ENCODE measurements around the gene LTBP1.
A peak's percentile ranks its signal among the peaks of the same experiment; 100 is the strongest.

Gene LTBP1

GRCh38 chr2:33292063-33292462 lies 345.3 kb downstream of the LTBP1 start:
- no peak overlapping the region for H3K4me3 ChIP-seq (ENCODE audit: low read length)
- DNase-seq (ENCODE audit: low read depth) = no peak
- TF ChIP-seq CTCF (conservative IDR thresholded peaks at IDR 0.05; ENCODE audit: low read depth, low read length) = no peak

GRCh38 chr2:33292981-33293595 lies 346.3 kb downstream of the LTBP1 start:
- no peak overlapping the region for H3K4me3 ChIP-seq (ENCODE audit: low read length)
- no peak for TF ChIP-seq CTCF (conservative IDR thresholded peaks at IDR 0.05; ENCODE audit: low read depth, low read length)
- DNase-seq (ENCODE audit: low read depth) = no peak

- DNase-seq (ENCODE audit: low read depth) = peak; percentile 54
- H3K4me3 ChIP-seq (ENCODE audit: low read length) = no peak overlapping the region
- no peak for TF ChIP-seq CTCF (conservative IDR thresholded peaks at IDR 0.05; ENCODE audit: low read depth, low read length)
These were observed 351.5 kb downstream of the LTBP1 start for GRCh38 chr2:33298233-33298632.

GRCh38 chr2:33301355-33301754 lies 354.6 kb downstream of the LTBP1 start:
- DNase-seq (ENCODE audit: low read depth) = no peak
- no peak for TF ChIP-seq CTCF (conservative IDR thresholded peaks at IDR 0.05; ENCODE audit: low read depth, low read length)
- no peak overlapping the region for H3K4me3 ChIP-seq (ENCODE audit: low read length)

- no peak overlapping the region for H3K4me3 ChIP-seq (ENCODE audit: low read length)
- no peak for TF ChIP-seq CTCF (conservative IDR thresholded peaks at IDR 0.05; ENCODE audit: low read depth, low read length)
- no peak for DNase-seq (ENCODE audit: low read depth)
These were observed 355.6 kb downstream of the LTBP1 start for GRCh38 chr2:33302348-33302747.

- TF ChIP-seq CTCF (conservative IDR thresholded peaks at IDR 0.05; ENCODE audit: low read depth, low read length) = no peak
- DNase-seq (ENCODE audit: low read depth) = no peak
- H3K4me3 ChIP-seq (ENCODE audit: low read length) = no peak overlapping the region
These were observed 357.5 kb downstream of the LTBP1 start for GRCh38 chr2:33304032-33304864.
